ENCODE results near the gene GRM8. TPM values are rescaled to one million over a fixed set of nuclear protein-coding genes. Genes with fewer than 3 reads are reported as not detected.

GRM8 gene
- polyA plus RNA-seq, 1 donor from 2014 or later, result 1.5 TPM

DNA sequence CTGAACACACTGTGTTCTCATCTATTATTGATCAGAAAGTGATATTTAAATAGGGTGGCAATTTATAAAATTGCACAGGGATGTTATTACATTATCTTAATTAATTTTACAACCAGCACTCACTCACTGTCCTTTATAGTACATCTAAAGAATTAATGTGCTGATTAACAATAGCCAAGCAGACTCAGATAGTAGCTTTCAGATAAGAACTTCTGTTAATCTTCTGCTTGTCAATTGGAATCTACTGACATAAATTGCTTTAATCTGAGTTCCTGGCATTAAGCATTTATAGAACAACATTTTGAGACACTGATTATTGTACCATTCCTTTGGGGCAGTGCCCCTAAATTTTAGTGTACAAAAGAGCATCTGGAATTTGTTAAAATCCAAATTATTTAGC, 408.9 kb downstream of the GRM8 start:
- H3K36me3 ChIP-seq (ENCODE audit: insufficient read depth, low read length), result no peaks in the 10 kb centered on the region
- no peak overlapping the region for H3K4me2 ChIP-seq (ENCODE audit: low read length)
- H3K27me3 ChIP-seq (ENCODE audit: insufficient read depth, low read depth, low read length), result no peaks in the 10 kb centered on the region
- no peaks in the 10 kb centered on the region for H3K9me3 ChIP-seq (ENCODE audit: low read length)
- H3K27ac ChIP-seq (ENCODE audit: low read length), result no peak overlapping the region
- no peaks in the 10 kb centered on the region for H3K79me2 ChIP-seq (replicated peaks; ENCODE audit: insufficient read depth, low read length)
- no peaks in the 10 kb centered on the region for H3F3A ChIP-seq (ENCODE audit: insufficient read depth, low read length, poor library complexity, severe bottlenecking)
- H3K4me3 ChIP-seq (ENCODE audit: low read length), result no peak overlapping the region
- H3K9ac ChIP-seq (ENCODE audit: low read length), result no peak overlapping the region
- H2AFZ ChIP-seq (ENCODE audit: low read depth, low read length), result no peak overlapping the region
- H3K9me2 ChIP-seq (ENCODE audit: insufficient read depth, low read length), result no peaks in the 10 kb centered on the region
- H4K20me1 ChIP-seq (ENCODE audit: insufficient read depth), result no peaks in the 10 kb centered on the region
- no peak for TF ChIP-seq MXI1 (conservative IDR thresholded peaks at IDR 0.05; ENCODE audit: poor library complexity, severe bottlenecking)
- no peak for TF ChIP-seq POLR2AphosphoS5 (IDR thresholded peaks at IDR 0.05)
- no peak for TF ChIP-seq SMC3 (conservative IDR thresholded peaks at IDR 0.05; ENCODE audit: poor library complexity)
- no peak for TF ChIP-seq TAF1 (IDR thresholded peaks at IDR 0.05; ENCODE audit: low read depth)
- TF ChIP-seq EZH2 (IDR thresholded peaks at IDR 0.05; ENCODE audit: borderline replicate concordance, insufficient read depth, low read length, poor library complexity, severe bottlenecking), result no peak
- TF ChIP-seq, protein P1, sequence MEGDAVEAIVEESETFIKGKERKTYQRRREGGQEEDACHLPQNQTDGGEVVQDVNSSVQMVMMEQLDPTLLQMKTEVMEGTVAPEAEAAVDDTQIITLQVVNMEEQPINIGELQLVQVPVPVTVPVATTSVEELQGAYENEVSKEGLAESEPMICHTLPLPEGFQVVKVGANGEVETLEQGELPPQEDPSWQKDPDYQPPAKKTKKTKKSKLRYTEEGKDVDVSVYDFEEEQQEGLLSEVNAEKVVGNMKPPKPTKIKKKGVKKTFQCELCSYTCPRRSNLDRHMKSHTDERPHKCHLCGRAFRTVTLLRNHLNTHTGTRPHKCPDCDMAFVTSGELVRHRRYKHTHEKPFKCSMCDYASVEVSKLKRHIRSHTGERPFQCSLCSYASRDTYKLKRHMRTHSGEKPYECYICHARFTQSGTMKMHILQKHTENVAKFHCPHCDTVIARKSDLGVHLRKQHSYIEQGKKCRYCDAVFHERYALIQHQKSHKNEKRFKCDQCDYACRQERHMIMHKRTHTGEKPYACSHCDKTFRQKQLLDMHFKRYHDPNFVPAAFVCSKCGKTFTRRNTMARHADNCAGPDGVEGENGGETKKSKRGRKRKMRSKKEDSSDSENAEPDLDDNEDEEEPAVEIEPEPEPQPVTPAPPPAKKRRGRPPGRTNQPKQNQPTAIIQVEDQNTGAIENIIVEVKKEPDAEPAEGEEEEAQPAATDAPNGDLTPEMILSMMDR (IDR thresholded peaks at IDR 0.05; ENCODE audit: poor library complexity, severe bottlenecking), result no peak

DNA sequence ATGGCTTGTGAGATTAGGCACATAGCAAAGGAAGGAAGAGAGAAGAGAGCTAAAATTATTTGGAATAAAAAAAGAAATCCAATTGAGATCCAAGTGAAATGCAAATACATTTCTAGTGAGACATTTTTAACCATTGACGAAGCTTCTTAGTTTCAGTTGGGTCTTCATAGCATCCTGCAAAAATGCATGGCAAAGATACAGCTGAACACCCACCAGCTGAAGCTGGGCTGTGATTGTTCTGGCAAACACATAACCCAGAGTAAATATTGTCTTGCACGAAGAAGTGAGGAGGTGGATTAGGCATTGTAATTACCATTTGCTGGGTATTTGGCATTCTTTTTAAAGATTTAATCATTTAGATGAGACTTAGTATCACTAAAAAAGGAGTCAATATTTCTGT, 409.4 kb downstream of the GRM8 start:
- H3K4me2 ChIP-seq (ENCODE audit: low read length), result no peak overlapping the region
- H3F3A ChIP-seq (ENCODE audit: insufficient read depth, low read length, poor library complexity, severe bottlenecking), result no peaks in the 10 kb centered on the region
- no peak overlapping the region for H3K9ac ChIP-seq (ENCODE audit: low read length)
- H3K27ac ChIP-seq (ENCODE audit: low read length), result no peak overlapping the region
- no peak overlapping the region for H3K4me3 ChIP-seq (ENCODE audit: low read length)
- TF ChIP-seq RAD21 (conservative IDR thresholded peaks at IDR 0.05), result no peak
- TF ChIP-seq, protein P2, sequence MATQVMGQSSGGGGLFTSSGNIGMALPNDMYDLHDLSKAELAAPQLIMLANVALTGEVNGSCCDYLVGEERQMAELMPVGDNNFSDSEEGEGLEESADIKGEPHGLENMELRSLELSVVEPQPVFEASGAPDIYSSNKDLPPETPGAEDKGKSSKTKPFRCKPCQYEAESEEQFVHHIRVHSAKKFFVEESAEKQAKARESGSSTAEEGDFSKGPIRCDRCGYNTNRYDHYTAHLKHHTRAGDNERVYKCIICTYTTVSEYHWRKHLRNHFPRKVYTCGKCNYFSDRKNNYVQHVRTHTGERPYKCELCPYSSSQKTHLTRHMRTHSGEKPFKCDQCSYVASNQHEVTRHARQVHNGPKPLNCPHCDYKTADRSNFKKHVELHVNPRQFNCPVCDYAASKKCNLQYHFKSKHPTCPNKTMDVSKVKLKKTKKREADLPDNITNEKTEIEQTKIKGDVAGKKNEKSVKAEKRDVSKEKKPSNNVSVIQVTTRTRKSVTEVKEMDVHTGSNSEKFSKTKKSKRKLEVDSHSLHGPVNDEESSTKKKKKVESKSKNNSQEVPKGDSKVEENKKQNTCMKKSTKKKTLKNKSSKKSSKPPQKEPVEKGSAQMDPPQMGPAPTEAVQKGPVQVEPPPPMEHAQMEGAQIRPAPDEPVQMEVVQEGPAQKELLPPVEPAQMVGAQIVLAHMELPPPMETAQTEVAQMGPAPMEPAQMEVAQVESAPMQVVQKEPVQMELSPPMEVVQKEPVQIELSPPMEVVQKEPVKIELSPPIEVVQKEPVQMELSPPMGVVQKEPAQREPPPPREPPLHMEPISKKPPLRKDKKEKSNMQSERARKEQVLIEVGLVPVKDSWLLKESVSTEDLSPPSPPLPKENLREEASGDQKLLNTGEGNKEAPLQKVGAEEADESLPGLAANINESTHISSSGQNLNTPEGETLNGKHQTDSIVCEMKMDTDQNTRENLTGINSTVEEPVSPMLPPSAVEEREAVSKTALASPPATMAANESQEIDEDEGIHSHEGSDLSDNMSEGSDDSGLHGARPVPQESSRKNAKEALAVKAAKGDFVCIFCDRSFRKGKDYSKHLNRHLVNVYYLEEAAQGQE (IDR thresholded peaks at IDR 0.05; ENCODE audit: borderline replicate concordance), result no peak
- TF ChIP-seq POLR2AphosphoS5 (IDR thresholded peaks at IDR 0.05), result no peak
- no peak for TF ChIP-seq SMC3 (conservative IDR thresholded peaks at IDR 0.05; ENCODE audit: poor library complexity)
- TF ChIP-seq, protein P1 (IDR thresholded peaks at IDR 0.05; ENCODE audit: poor library complexity, severe bottlenecking), result no peak
- no peak for TF ChIP-seq MXI1 (conservative IDR thresholded peaks at IDR 0.05; ENCODE audit: poor library complexity, severe bottlenecking)
- TF ChIP-seq EP300 (conservative IDR thresholded peaks at IDR 0.05; ENCODE audit: poor library complexity, severe bottlenecking), result no peak
- TF ChIP-seq TAF1 (IDR thresholded peaks at IDR 0.05; ENCODE audit: low read depth), result no peak
- TF ChIP-seq EZH2 (IDR thresholded peaks at IDR 0.05; ENCODE audit: borderline replicate concordance, insufficient read depth, low read length, poor library complexity, severe bottlenecking), result no peak
- H3K79me2 ChIP-seq (replicated peaks; ENCODE audit: insufficient read depth, low read length), result no peaks in the 10 kb centered on the region
- H3K27me3 ChIP-seq (ENCODE audit: insufficient read depth, low read depth, low read length), result no peaks in the 10 kb centered on the region
- no peaks in the 10 kb centered on the region for H3K9me3 ChIP-seq (ENCODE audit: low read length)
- H3K9me2 ChIP-seq (ENCODE audit: insufficient read depth, low read length), result no peaks in the 10 kb centered on the region
- H3K36me3 ChIP-seq (ENCODE audit: insufficient read depth, low read length), result no peaks in the 10 kb centered on the region
- H2AFZ ChIP-seq (ENCODE audit: low read depth, low read length), result no peak overlapping the region
- no peaks in the 10 kb centered on the region for H4K20me1 ChIP-seq (ENCODE audit: insufficient read depth)

Data from neural cell (in vitro differentiated cells).